GOT3 (cell line): Measurements from ENCODE around the gene RNF146.
"Not testable (repeated sequence)": the region's sequence is repeated elsewhere in the genome, so short reads cannot be mapped to it uniquely, and the experiment has no call there.

Experiments
- DNase-seq: peaks from one replicate; lab custom pipeline; 2025; ENCODE audit warnings: mixed read lengths; lab: John Stamatoyannopoulos, UW

The RNF146 gene

GRCh38 chr6:127282184-127282583 is 15.5 kb downstream of the RNF146 start:
- no peak for DNase-seq

GRCh38 chr6:127288705-127289104 is 22.0 kb downstream of the RNF146 start:
- DNase-seq = no peak

GRCh38 chr6:127289934-127290333 is 23.3 kb downstream of the RNF146 start:
- DNase-seq = no peak

- DNase-seq = no peak
These were observed 24.0 kb downstream of the RNF146 start for GRCh38 chr6:127290391-127291265.

GRCh38 chr6:127291495-127291894 is 24.8 kb downstream of the RNF146 start:
- no peak for DNase-seq

GRCh38 chr6:127297502-127298070 is 30.9 kb downstream of the RNF146 start:
- DNase-seq = no peak

- DNase-seq = no peak
These were observed 31.8 kb downstream of the RNF146 start for GRCh38 chr6:127298475-127298874.

- no peak for DNase-seq
These were observed 33.0 kb downstream of the RNF146 start for GRCh38 chr6:127299522-127300240.

- no peak for DNase-seq
These were observed 33.7 kb downstream of the RNF146 start for GRCh38 chr6:127300411-127300810.

GRCh38 chr6:127301199-127301700 is 34.6 kb downstream of the RNF146 start:
- no peak for DNase-seq

- no peak for DNase-seq
These were observed 36.3 kb downstream of the RNF146 start for GRCh38 chr6:127302728-127303660.

- DNase-seq = no peak
These were observed 37.3 kb downstream of the RNF146 start for GRCh38 chr6:127303917-127304316.

- DNase-seq = no peak
These were observed 39.1 kb downstream of the RNF146 start for GRCh38 chr6:127305741-127306140.

GRCh38 chr6:127317388-127318128 is 50.9 kb downstream of the RNF146 start:
- DNase-seq = no peak

- no peak for DNase-seq
These were observed 53.0 kb downstream of the RNF146 start for GRCh38 chr6:127319686-127320085.

GRCh38 chr6:127328043-127328609 is 61.5 kb downstream of the RNF146 start:
- no peak for DNase-seq

- DNase-seq = not testable (repeated sequence)
These were observed 64.6 kb downstream of the RNF146 start for GRCh38 chr6:127331256-127331655.

- no peak for DNase-seq
These were observed 65.8 kb downstream of the RNF146 start for GRCh38 chr6:127332383-127332961.
